ENCODE results near the gene LGSN.

DNA sequence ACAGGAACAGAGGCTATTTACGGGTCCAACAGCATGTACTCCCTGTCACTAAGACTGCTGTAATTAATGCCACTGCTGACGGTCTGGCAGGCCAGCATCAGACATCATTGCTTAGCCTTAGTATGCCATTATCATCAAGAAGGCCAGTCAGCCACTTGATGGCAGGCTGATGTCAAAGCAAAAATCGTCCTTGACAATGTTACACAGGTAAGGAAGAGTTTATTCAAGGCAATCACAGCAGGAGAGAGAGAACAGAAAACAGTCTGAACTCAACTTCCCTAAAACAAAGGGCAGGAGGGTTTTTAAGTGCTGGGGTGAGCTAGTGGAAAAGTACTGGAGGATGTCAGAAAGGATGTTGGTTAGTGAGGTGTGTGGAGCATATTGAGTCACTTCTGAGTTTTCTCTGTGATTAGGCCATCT, 83.4 kb downstream of the LGSN start:
- TF ChIP-seq EZH2phosphoT487 (IDR thresholded peaks at IDR 0.05; ENCODE audit: borderline replicate concordance, low read length), result no peak
- TF ChIP-seq, protein P1, sequence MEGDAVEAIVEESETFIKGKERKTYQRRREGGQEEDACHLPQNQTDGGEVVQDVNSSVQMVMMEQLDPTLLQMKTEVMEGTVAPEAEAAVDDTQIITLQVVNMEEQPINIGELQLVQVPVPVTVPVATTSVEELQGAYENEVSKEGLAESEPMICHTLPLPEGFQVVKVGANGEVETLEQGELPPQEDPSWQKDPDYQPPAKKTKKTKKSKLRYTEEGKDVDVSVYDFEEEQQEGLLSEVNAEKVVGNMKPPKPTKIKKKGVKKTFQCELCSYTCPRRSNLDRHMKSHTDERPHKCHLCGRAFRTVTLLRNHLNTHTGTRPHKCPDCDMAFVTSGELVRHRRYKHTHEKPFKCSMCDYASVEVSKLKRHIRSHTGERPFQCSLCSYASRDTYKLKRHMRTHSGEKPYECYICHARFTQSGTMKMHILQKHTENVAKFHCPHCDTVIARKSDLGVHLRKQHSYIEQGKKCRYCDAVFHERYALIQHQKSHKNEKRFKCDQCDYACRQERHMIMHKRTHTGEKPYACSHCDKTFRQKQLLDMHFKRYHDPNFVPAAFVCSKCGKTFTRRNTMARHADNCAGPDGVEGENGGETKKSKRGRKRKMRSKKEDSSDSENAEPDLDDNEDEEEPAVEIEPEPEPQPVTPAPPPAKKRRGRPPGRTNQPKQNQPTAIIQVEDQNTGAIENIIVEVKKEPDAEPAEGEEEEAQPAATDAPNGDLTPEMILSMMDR (IDR thresholded peaks at IDR 0.05; ENCODE audit: low read depth, low read length, poor library complexity, severe bottlenecking), result no peak
